ENCODE measurements around the gene CUTC.
A peak's percentile ranks its signal among the peaks of the same experiment; 100 is the strongest.
"Not testable (repeated sequence)": the region's sequence is repeated elsewhere in the genome, so short reads cannot be mapped to it uniquely, and the experiment has no call there.

The CUTC gene, protein sequence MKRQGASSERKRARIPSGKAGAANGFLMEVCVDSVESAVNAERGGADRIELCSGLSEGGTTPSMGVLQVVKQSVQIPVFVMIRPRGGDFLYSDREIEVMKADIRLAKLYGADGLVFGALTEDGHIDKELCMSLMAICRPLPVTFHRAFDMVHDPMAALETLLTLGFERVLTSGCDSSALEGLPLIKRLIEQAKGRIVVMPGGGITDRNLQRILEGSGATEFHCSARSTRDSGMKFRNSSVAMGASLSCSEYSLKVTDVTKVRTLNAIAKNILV

DNA sequence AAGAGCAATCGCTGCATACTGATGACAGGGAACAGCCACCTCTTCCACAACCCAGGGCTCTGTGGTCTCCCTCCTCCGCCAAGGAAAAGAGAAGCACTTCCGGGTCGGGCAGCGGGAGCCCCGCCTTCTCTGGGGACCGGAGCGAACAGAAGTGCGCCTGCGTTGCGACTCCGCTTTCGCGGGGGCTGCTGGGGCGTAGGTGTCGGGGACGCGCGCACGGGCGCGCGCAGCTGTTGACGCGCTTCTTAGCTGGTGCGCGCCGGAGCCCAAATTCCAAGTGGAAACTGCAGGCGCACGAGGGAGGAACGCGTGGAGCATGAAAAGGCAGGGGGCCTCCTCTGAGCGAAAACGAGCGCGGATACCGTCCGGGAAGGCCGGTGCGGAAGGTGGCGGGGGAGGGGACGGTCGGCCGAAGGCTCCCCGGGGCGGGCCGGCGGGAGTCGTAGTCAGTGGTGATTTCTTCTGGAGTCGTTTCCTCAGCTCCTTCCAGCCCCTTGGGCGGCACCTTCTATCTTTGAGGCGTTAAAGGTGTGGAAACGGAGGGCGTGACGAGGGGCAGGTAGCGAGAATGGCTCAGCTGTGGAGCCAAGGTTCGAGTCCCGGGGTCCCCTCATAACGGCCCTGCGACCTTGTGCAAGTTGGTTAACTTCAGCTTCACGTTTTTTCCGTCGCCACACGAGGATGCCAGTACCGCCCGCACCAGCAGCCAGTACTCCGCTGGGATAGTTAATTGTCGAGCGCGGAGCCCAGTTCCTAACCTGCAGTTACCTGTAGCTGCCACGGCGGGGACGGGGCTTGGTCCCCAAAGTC is at the start of gene CUTC, which contains the start of gene COX15:
Gene CUTC, plus strand, starts transcription at position 202 of the 810 bp plus-strand sequence. Its CDS starts 115 bp downstream, at position 317.
Gene COX15, minus strand, starts transcription at position 95 of the 810 bp plus-strand sequence. Its CDS starts 78 bp downstream, at position 17.
- peak; percentile 98 for DNase-seq (ENCODE audit: low spot score)

DNA sequence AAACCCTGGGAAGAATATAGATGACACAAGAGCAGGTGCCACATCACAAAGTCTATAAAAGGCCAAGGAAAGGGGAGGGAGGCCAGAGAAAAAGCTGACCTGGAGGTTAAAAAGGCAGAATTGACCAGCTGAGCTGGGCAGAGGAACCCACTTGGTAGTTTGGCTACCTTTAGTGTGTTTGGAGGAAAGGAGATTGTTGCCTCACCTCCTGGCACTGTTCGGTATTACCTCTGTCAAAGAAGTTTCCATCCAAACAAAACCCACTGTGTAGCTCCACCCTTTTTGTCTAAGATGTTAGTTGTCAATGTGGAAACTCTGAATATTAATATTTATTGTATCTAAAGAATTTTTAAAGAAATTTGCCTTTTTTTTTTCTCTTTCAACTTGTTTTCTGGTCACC is 49.3 kb upstream of the CUTC start:
- DNase-seq (ENCODE audit: low spot score), result no peak

DNA sequence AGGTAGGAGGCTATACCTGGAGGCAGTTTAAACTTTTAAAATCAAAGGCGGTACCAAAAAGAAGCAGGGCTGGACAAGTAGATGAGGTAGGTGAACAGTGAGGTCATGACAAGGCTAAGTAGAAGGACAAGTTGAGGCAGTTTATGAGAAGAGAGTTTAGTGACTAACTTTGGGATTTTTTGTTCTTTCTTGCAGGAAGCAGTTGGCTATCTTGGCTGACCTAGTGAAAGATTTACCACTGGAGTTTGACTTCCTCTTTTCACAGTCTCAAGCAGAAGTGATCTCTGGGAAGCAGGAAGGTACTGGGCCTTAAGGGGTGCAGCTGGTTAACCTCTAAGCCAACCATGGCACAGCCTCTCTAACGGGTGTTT is 46.5 kb upstream of the CUTC start:
- DNase-seq (ENCODE audit: low spot score), result no peak

DNA sequence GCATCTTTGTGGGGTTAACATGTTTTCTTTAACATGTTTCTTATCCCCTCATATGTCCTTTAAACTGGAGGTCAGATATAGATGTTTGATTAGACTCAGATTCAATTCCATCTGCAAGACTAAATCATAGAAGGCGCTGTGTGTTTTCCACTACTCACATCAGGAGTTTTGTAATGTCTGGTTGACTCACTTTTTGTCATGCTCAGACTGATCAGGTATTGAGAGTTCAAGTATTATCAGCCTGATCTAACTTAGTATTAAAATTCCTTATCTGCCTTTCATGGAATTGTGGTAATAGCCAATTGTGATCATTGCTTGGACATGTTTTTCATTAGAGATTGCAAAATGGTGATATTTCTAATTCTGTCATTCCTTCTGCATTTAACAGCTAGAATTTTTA is 42.6 kb upstream of the CUTC start:
- DNase-seq (ENCODE audit: low spot score), result no peak

DNA sequence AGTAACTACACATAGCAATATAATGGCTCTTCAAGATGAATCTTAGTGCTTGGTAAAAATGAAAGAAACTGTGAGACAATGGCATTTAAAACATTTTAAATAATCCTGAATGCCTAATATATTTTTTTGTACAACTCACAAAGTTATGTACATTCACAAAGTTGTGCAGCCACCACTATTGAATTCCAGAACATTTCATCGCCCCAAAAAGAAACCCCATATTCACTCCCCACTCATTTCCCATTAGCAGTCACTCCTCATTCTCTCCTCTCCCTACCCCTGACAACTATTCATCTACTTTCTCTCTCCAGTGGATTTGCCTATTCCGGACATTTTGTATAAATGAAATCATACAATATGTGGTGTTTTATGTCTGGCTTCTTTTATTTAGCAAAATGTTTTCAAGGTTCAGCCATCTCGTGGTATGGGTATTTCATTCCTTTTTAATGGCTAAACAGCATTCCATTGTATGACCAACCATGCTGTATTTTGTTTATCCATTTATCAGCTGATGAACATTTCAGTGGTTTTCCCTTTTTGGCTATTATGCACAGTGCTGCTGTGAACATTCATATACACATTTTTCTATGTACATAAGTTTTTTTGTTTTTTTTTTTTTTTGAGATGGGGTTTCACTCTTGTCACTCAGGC is 38.0 kb upstream of the CUTC start:
- no peak for DNase-seq (ENCODE audit: low spot score)

DNA sequence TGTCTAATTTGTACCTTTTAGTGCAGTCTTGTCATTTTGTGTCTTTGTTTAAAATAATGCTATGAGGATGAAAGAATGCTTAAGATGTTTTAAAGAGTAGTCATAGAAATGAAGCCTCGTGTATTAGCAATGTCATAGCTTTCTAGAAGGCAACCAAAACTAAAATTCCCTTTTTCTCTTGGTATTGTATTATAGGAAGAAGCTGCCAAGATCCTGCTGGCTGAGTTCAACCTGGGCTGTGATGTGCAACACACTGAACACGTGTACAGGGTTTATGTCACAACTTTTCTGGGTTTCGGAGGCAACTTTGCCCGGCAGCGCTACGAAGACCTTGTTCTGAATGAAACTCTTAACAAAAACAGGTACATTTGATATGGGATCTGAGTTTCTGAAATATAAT is 36.3 kb upstream of the CUTC start:
- no peak for DNase-seq (ENCODE audit: low spot score)

DNA sequence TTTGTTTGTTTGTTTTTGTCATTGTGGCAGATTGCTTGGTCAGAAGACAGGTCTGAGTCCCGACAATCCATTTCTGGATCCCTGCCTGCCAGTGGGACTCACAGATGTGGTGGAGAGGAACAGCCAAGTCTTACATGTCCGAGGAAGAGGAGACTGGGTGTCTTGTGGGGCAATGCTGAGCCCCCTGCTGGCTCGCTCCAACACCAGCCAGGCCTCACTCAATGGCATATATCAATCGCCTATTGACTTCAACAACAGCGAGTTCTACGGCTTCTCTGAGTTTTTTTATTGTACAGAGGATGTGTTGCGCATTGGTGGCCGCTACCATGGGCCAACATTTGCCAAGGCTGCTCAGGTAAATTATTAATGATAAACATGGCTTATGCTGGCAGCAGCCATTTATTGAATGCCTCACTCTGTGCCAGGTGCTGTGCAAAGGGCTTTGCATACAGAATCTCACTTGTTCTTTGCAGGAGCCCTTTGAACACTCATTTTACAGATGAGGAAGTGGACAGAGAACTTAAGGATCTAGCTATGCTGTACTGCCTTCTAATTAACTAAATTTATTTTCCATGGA is 33.4 kb upstream of the CUTC start:
- DNase-seq (ENCODE audit: low spot score), result no peak

DNA sequence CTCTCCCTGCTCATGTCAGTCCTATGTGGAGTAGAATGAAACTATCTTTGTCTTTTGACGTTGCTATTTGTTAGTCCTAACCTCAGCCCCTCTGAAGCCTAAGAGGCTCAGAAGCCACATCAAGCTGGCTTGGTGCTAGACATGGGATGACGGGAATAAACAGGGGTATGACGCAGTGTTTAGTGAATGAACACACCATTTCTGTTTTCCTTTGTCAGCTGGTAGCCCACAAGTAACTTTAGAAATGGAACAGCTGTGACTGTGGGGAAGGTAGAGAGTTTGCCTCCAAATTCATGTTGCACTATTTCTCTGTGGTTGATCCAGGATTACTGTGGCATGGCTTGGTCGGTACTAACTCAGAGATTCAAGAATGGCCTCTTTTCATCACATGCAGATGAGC is 31.4 kb upstream of the CUTC start:
- no peak for DNase-seq (ENCODE audit: low spot score)

DNA sequence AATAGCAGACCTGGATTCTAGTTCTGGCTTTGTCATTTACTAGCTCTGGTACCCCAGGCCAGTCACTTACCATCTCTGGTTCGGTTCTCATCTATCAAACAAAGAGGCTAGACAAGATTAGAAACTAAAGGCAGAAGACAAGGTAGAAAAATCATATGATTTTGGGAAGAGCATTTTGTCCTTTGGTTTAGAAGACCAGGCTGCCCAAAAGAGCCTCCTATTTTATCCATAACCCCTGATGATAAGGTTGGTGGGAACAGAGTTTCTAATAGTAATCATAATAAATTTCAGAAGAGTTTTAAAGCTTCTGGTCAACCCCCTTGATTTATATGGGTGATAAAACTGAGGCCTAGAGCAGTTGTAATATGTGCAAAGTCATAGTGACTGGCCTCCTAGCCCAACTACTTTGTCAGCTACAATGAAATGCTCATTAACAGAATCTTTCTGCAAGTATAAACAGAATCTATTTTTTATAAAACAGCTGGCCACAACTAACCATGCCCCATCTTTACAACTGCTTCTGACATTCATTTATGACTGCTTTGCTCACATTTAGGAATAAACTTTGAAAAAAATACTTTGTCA is 23.5 kb upstream of the CUTC start:
- no peak for DNase-seq (ENCODE audit: low spot score)

DNA sequence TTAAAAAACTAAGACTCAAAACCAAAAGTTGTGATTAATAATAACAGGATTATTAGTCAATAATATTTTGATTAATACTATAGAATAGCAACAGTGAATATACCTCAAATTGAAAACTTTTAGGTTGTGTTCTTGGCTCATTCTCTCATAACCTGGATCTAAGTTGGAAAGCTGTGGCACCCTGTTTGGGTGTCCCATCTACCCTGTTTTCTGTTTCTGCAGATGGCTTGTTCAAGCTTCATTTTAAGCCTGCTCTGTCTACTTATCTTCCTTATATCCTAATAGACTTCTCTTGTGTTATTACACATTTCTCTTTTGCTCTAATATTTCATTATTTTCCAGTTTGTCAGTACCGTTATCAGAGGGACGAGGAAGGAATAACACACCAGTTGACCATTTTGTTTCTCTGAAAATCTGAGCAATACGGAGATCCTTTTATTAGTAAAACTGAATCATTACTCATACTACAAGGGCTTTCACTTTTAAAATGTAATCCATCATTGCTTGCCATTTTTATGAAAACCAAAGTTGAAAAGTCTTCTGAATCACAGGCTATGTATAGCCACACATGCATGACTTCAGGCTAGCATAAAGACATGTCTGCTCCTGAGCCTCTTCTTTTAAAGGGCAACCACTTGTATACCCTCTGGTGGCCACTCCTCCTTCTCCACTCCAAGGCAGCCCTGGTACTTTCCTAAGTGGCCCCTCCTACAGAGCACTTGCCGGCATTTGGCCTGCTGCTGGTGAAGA is 22.4 kb upstream of the CUTC start:
- DNase-seq (ENCODE audit: low spot score), result no peak

DNA sequence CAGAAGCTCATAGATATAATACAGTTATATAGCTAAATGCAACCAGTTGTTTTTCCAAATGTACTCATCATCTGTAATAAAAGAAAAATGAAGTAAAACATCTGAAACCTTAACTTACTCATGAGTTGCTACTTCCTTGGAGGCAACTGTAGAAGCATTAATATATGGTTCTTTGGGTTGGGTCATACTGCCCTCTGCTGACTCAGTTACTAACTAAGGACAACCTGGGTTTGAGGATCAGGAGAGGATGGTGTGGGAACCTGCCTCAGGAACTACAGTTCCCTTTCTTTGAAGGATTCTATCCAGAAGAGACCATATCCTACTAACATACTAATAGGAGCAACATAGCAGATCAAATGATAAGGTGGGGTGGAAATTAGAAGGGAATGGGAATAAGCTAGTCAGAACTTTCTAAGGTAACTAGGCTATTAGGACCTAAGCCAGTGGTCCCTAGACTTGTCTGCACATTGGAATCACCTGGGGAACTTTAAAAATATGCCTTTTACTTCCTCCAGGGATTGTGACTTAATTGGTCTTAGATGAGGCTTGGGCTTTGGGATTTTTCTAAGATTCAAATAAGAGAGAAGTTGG is 20.8 kb upstream of the CUTC start:
- DNase-seq (ENCODE audit: low spot score), result no peak

DNA sequence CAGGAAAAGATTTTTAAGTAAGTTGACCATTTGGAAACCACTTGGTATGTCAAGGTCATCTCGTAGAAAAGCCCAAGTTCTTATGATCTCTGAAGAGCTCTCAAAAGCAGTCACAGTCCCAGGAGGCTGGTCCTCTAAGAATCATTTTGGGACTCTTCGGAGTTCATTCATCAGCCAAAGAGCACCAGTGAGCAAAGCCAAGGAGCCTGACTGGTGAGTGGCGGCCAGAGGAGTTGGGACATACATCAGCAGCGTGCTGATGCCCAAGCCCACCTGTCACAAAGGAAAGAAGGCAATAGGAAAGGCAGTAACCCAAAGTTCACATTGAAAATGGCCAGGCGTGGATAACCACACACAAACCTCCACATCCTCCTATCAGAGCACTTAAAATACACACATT is 17.6 kb upstream of the CUTC start:
- no peak for DNase-seq (ENCODE audit: low spot score)

DNA sequence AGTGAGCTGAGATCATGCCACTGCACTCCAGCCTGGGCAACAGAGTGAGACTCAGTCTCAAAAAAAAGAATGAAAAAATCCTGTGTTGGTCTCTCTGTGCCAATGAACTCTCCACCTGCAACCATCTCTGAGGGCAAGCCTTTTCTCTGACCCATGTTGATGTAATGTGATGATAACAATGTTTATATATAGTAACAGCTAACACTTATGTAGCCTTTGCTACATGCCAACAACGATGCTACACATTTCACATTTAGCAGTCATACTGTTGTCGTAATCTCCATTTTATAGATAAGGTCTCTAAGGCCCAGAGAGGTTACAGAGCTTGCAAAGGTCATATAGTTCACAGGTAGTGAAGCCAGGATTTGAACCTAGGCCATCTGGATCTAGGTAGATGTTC is 11.6 kb upstream of the CUTC start:
- no peak for DNase-seq (ENCODE audit: low spot score)

DNA sequence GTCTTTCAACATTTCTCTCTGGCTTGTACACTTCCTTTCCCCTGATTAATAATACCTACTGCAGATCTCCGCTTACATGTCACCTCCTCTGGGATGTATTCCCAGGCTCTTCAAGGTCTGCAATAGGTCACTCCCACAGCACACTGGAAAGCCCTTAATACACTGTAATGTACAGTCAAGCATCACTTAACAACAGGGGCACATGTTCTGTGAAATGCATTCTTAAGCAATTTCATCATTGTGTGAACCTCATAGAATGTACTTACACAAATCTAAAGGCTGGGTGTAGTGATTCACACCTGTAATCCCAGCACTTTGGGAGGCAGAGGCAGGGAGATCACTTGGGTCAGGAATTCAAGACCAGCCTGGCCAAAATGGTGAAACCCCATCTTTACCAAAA is 2.0 kb upstream of the CUTC start:
- DNase-seq (ENCODE audit: low spot score), result no peak

DNA sequence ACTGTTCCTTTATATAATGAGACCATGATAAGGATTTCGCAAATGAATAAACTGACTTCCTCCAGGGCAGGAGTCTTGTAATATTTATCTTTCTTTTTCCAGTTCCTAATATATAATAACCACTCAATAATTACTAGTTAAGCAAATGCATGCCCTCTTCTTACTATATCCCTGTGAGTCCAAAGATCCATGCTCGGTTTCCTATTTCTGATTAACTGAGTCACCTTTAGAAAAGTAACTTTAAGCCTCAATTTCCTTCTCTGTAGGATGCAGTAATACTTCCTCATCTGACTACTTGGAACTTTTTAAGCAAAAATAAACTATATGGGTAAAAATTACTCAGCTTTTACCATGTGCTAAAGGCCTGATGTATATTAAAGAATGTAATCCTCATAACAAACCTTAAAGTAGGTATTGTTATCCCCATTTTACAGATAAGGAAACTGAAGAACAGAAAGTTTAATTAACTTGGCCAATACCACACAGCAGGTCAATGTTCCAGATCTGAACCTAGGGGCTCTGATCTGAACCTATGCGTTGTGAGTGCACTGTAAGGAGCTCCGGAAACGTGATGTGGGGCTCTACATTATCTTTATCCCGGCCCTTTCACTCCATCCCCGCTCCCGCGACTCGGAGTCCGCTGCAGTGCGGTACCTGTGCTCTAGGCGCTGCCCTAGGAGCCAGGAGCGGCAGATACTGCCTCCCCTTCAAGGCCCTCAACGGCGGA is 565 bp upstream of the CUTC start:
- no peak for DNase-seq (ENCODE audit: low spot score)

DNA sequence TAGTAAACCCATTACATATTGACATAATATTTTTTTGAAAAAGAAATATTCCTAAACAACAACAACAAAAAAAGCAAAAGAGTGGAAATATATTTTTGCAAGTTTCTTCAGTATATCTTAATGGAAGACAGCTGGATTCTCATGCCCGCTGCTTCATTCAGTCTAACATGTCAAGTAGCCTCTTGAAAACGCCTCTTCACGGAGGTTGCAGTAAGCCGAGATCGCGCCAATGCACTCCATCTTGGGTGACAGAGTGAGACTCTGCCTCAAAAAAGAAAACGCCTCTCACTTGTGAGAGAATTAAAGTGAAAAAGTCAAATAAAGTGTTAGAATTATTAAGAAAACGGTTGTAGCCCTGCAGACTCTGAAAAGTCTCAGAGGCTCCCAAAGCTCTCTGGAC is 1.3 kb downstream of the CUTC start:
- DNase-seq (ENCODE audit: low spot score), result no peak

DNA sequence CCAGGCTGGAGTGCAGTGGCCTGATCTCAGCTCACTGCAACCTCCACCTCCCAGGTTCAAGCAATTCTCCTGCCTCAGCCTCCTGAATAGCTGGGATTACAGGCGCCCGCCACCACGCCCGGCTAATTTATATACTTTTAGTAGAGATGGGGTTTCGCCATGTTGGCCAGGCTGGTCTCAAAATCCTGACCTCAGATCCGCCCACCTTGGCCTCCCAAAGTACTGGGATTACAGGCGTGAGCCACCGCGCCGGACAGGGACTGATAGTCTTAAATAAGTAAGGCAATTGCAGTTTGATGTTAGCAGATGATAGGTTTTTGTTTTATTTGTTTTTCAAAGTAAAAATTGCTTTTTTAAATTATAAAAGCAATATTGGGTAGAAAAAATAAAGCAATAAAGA is 2.1 kb downstream of the CUTC start:
- DNase-seq (ENCODE audit: low spot score), result not testable (repeated sequence)

DNA sequence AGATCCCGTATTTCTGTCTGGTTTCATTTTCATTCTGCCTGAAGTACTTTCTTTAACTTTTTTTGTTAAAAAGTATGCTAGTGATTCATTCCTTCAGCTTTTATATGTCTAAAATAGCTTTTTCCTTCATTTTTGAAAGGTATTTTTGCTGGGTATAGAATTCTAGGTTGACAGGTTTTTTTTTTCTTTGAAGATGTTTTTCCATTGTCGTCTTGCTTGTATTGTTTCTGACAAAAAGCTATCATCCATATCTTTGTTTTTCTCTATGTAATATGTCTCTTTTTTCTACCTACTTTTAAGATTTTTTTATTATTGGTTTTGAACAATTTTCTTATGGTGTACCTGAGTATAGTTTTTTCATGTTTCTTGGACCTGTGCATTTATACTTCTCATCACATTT is 8.2 kb downstream of the CUTC start:
- DNase-seq (ENCODE audit: low spot score), result no peak

DNA sequence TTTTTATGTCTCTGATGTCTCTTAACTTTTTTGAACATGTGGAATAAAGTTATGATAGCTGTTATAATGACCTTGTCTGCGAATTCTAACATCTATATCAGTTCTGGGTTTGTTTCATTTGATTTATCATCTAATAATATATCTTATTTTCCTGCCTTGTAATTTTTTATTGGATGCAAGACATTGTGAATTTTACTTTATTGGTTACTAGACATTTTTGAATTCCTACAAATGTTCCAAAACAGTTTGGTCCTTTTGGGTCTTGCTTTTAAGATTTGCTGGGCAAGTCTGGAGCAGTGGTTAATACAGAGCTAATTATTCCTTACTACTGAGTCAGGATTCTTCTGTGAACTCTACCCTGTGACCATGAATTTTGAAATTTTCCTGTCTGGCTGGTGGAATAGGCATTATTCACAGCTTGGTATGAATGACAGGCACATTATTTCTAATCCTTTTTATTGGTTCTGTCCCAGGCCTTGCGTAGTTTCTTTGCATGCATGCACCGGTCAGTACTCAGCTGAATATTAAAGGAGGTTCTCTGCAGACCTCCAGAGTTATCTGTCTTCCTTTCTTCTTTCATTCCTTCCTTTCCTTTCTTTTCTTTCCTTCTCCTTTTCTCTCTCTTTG is 9.0 kb downstream of the CUTC start:
- no peak for DNase-seq (ENCODE audit: low spot score)

DNA sequence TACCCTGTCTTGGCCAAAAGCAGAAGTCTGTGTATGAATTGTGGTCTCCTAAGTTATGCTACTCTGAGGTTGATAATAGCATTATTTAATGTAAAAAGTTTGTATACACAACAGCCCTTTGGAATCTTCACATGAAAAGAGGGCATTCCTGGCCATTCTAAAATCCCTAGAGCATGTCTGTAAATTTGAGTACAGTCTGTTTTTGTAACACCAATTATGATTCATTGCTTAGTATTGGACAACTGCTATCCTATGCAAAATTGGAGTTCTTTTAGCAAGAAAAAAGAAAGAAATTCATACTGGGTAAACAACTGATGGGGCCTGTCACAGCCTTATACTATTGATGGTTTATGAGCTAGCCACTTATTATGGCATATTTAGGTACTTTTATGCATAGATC is 10.2 kb downstream of the CUTC start:
- no peak for DNase-seq (ENCODE audit: low spot score)

Measured in left forelimb (tissue), 1 donor.